HL-60/S4 (cell line): ENCODE measurements around the gene SPTBN4.

Source experiments
- in situ Hi-C: fragments of 300-500 bp; cut with MboI; formaldehyde crosslinking; loops from 2 replicates; pipeline ENCODE4 v1.14.3; 2022; ENCODE audit warnings: low sequenced_read_pairs

SPTBN4 gene

DNA sequence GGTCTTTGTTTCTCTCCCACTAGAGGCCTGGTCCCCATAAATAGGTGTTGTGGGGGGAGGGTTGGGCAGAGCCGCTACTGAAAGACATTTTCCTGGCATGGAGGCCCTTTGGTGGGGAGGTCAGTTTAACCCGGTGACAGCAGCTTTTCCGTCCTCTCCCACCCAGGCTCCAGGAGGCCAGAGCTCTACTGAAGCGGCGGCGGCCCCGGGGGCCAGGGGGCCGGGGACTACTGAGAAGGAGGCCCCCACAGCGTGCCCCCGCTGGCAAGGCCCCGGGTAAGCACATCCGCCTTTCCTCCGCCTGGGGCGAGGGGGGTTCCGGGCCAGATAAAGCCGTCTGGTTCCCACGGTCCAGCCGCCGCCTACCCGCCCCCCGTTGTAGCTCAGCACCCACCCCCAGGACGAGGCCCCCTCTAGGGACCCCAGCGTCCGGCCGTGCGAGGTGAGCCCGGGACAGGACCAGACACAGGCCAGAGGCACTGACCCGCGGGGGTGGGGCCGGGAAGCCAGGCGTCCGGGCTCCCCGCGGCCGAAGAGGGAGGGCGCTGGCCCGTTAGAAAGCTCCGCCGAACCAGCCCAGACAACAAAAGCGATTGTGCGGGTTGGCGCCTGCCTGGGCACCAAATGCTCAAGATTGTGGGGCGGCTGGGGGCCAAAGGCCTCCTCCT is 133.2 kb downstream of the SPTBN4 start:
- in situ Hi-C loops: no loop called here

GRCh38 chr19:40600570-40601133 is 133.9 kb downstream of the SPTBN4 start:
- in situ Hi-C loops: no loop called here

DNA sequence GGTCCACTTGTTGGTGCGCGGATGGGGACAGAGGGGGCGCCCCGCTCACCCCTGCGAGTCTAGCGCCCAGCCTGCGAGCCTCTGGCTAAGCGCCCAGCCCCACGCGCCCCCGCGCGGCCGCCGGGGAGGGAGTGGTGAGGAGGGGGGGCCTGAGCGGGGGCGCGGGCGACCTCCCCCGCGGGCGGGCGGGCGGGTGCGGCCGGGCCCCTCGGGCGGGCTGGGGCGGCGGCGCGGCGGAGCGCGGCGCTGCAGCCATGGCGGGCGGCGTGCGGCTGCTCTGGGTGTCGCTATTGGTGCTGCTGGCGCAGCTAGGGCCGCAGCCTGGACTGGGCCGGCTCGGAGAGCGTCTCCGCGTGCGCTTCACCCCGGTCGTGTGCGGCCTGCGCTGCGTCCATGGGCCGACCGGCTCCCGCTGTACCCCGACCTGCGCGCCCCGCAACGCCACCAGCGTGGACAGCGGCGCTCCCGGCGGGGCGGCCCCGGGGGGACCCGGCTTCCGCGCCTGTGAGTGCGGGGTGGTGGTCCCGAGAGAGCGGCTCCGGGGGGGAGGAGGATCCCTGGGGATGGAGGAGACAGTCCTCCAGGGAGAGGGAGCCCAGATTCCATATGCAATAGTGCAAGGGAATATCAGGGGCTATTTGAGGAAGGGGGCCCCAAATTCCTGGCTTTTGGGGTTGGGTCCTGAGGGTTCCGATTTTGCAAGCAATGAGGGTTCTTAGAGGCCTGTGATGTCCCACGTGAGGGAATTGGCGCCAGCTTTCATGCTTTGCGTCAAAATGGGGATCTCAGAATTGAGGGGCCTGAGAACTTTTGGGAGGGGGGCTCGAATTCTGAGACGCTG is 134.6 kb downstream of the SPTBN4 start, which contains the start of gene LTBP4:
Gene LTBP4, plus strand, starts transcription at position 236 of the 841 bp plus-strand sequence. Its CDS starts 19 bp downstream, at position 255.
- in situ Hi-C loops: no loop called here

- in situ Hi-C loops: no loop called here
Observed at GRCh38 chr19:40603071-40603388, 136.2 kb downstream of the SPTBN4 start.

- in situ Hi-C loops: no loop called here
Observed at GRCh38 chr19:40603389-40604170, 136.8 kb downstream of the SPTBN4 start.

DNA sequence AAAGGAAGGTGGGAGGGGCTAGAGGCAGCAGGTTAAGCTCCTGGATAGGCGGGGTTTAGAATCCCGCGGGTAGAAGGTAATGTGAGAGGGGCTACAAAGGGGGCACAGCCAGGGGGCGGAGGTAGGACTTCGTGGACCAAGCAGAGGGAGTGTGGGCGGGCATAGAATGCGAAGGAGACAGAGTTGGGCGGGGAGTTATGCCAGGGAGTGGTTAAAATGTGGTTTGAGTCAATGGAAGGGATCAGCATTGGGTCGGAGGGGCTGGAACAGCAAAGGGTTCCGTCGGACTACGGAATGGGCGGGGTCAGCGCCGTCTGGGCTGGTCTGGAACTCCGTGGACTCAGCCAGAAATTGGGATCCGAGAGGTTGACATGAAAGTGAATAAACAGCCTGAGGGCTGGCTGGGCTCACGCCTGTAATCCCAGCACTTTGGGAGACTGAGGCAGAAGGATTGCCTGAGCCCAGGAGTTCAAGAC is 137.4 kb downstream of the SPTBN4 start:
- in situ Hi-C loops: no loop called here

- in situ Hi-C loops: no loop called here
Observed at GRCh38 chr19:40604647-40605215, 137.9 kb downstream of the SPTBN4 start.

GRCh38 chr19:40605216-40605971 is 138.6 kb downstream of the SPTBN4 start:
- in situ Hi-C loops: no loop called here

- in situ Hi-C loops: no loop called here
Observed at GRCh38 chr19:40607311-40608239, 140.8 kb downstream of the SPTBN4 start.

- in situ Hi-C loops: no loop called here
Observed at GRCh38 chr19:40608240-40608621, 141.4 kb downstream of the SPTBN4 start.

DNA sequence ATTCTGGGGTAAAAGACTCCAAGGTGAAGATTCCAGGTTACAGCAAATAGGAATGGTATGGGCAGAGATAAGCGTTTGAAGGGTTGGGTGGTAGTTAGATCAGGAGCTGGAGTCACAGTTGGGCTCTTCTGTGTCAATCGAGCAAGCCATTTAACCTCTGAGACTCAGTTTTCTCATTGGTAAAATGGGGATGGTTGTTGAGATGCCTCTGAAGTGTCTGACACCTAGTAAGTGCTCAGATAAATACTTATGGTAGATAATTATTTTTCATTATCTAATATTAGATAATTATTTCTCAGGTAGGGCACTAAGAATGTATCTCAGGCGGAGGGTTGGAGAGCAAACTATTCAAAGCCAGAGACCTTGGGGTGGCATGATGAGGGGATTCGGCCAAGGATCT is 142.2 kb downstream of the SPTBN4 start:
- in situ Hi-C loops: no loop called here

DNA sequence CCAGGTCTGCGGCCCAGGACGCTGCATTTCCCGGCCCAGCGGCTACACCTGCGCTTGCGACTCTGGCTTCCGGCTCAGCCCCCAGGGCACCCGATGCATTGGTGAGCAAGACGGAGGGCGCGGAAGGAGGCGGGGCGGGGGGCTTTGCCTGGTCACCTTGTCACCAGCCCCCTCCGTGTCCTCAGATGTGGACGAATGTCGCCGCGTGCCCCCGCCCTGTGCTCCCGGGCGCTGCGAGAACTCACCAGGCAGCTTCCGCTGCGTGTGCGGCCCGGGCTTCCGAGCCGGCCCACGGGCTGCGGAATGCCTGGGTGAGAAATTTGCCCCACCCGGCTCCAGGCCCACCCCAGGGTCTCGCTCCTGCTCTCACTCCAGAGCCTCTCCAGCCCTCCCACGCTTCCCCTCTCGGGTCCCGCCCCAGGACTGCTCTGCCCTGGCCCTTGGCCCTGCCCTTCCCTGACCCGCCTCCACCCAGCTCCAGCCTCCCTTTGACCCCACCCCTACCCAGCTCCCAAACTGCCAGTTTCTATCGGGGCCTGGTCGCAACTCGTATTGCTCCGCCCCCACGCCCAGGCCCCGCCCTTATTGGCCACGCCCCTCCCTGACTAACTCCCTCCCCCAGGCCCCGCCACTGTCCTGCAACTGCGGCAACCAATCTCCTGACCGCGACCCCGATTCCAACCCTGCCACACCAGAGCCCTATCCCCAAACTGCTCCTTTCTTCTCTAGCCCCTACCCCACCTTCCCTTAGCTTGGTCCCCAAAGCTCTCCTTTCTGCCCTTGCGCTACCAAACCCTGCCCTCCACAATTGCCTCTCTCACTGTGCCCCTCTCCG is 143.0 kb downstream of the SPTBN4 start:
- in situ Hi-C loops: no loop called here

- in situ Hi-C loops: no loop called here
Observed at GRCh38 chr19:40610396-40611064, 143.7 kb downstream of the SPTBN4 start.

DNA sequence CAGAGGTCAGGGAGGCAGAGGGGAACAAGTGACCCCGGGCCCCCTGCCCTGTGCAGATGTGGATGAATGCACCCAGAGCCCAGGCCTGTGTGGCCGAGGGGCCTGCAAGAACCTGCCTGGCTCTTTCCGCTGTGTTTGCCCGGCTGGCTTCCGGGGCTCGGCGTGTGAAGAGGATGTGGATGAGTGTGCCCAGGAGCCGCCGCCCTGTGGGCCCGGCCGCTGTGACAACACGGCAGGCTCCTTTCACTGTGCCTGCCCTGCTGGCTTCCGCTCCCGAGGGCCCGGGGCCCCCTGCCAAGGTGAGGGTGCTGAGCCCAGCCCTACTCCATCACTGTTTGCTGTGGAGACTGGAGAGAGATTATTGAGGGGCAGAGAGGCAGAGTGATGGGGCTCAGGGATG is 144.3 kb downstream of the SPTBN4 start:
- in situ Hi-C loops: no loop called here

GRCh38 chr19:40611900-40612698 is 145.3 kb downstream of the SPTBN4 start:
- in situ Hi-C loops: no loop called here

DNA sequence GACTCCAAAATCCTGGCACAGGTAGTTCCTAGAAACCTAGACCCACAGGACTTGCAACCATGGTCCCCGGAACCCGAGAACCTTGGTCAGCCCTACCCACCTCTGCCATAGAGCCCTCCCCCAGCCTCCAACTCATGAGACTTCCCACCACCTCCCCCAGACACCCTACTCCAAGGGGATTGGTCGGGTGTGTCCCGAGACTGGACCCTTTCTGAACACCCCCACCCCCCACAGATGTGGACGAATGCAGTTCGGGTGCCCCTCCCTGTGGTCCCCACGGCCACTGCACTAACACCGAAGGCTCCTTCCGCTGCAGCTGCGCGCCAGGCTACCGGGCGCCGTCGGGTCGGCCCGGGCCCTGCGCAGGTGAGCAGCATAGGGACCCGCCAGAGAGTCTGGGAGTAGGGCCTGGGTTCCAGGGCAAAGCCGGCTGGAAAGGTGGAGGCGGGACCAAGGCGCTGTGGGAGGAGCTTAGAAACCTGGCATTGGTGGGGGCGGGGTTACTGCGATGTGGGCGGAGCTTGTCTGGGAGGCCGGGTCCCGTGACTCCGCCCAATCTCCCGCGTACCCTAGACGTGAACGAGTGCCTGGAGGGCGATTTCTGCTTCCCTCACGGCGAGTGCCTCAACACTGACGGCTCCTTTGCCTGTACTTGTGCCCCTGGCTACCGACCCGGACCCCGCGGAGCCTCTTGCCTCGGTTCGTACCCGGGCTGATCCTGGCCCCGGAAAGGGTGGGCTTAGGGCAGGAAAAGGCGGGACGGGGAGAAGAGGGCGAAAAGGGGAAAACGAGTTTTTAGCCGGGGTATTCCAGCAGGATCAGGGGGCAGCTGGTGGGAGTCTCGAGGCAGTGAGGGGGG is 146.3 kb downstream of the SPTBN4 start:
- in situ Hi-C loops: no loop called here
